Liver (tissue), 9 donors: Measurements from ENCODE around the gene LIPC. TPM values are rescaled to one million over a fixed set of nuclear protein-coding genes. Genes with fewer than 3 reads are reported as not detected.
A peak's percentile ranks its signal among the peaks of the same experiment; 100 is the strongest.

Experiments
- DNase-seq: peaks from one replicate; pipeline ENCODE4 v3.0.0-alpha.2; 2017; ENCODE audit warnings: low spot score
- H3K27ac ChIP-seq, 2 donors: one replicate each; pipeline ENCODE4 v1.7.0; 2013; ENCODE audit warnings: inconsistent platforms in 2 of 2, low read length in 2 of 2, control low read depth in 1 of 2, low read depth in 1 of 2, mild to moderate bottlenecking in 1 of 2
- H3K27me3 ChIP-seq, 4 donors: one replicate each; pipeline versions ENCODE4 v1.6.1 to v1.7.0; 2013; ENCODE audit warnings: low read length in 3 of 4, inconsistent platforms in 1 of 4, mild to moderate bottlenecking in 1 of 4, moderate library complexity in 1 of 4; ENCODE audit not compliant: control insufficient read depth in 4 of 4, insufficient read depth in 4 of 4
- H3K36me3 ChIP-seq, 4 donors: one replicate each; pipeline versions ENCODE4 v1.6.1 to v1.7.0; 2013; ENCODE audit warnings: low read length in 3 of 4, mild to moderate bottlenecking in 3 of 4, low read depth in 1 of 4, moderate library complexity in 1 of 4; ENCODE audit not compliant: control insufficient read depth in 4 of 4, insufficient read depth in 3 of 4
- H3K4me1 ChIP-seq, 4 donors: one replicate each; pipeline versions ENCODE4 v1.6.1 to v1.7.0; 2013; ENCODE audit warnings: low read length in 3 of 4, mild to moderate bottlenecking in 3 of 4, moderate library complexity in 1 of 4; ENCODE audit not compliant: control insufficient read depth in 4 of 4, insufficient read depth in 4 of 4
- H3K4me3 ChIP-seq, 3 donors: one replicate each; pipeline versions ENCODE4 v1.6.1 to v1.7.0; 2013; ENCODE audit warnings: low read length in 3 of 3, control low read depth in 1 of 3, low read depth in 1 of 3, mild to moderate bottlenecking in 1 of 3
- H3K9ac ChIP-seq, 2 donors: one replicate each; pipeline ENCODE4 v1.7.0; 2013; ENCODE audit warnings: low read length in 2 of 2, mild to moderate bottlenecking in 2 of 2, moderate library complexity in 2 of 2, control low read depth in 1 of 2, low read depth in 1 of 2
- H3K9me3 ChIP-seq, 4 donors: one replicate each; pipeline versions ENCODE4 v1.6.1 to v1.7.0; 2013; ENCODE audit warnings: low read length in 3 of 4; ENCODE audit not compliant: control insufficient read depth in 4 of 4
- EGR1 ChIP-seq, 2 donors: IDR thresholded peaks; 2 replicates each; pipeline ENCODE4 v1.6.1; 2016 to 2018; ENCODE audit warnings: antibody characterized with exemption in 2 of 2, low read depth in 2 of 2
- FOXA1 ChIP-seq: IDR thresholded peaks from 2 replicates; pipeline ENCODE4 v1.6.1; 2016; ENCODE audit warnings: antibody characterized with exemption
- FOXA2 ChIP-seq: IDR thresholded peaks from 2 replicates; pipeline ENCODE4 v1.6.1; 2016; ENCODE audit warnings: antibody characterized with exemption
- GABPA ChIP-seq, 2 donors: IDR thresholded peaks in 1 of 2; conservative IDR thresholded peaks in 1 of 2; 2 replicates each; pipeline ENCODE4 v1.6.1; 2016; ENCODE audit warnings: antibody characterized with exemption in 2 of 2, mild to moderate bottlenecking in 1 of 2, moderate library complexity in 1 of 2
- HNF4A ChIP-seq, 2 donors: conservative IDR thresholded peaks; 2 replicates each; pipeline ENCODE4 v1.6.1; 2016; ENCODE audit warnings: antibody characterized with exemption in 2 of 2, mild to moderate bottlenecking in 2 of 2
- HNF4G ChIP-seq: IDR thresholded peaks from 2 replicates; pipeline ENCODE4 v1.6.1; 2016; ENCODE audit warnings: antibody characterized with exemption
- JUND ChIP-seq, 2 donors: IDR thresholded peaks; 2 replicates each; pipeline ENCODE4 v1.6.1; 2016; ENCODE audit warnings: antibody characterized with exemption in 2 of 2
- NR2F2 ChIP-seq: IDR thresholded peaks from 2 replicates; pipeline ENCODE4 v1.6.1; 2016; ENCODE audit warnings: antibody characterized with exemption
- RAD21 ChIP-seq, 2 donors: IDR thresholded peaks; 2 replicates each; pipeline ENCODE4 v1.6.1; 2016; ENCODE audit warnings: antibody characterized with exemption in 2 of 2, mild to moderate bottlenecking in 2 of 2
- SP1 ChIP-seq: IDR thresholded peaks from 2 replicates; pipeline ENCODE4 v1.6.1; 2018; ENCODE audit warnings: antibody characterized with exemption, mild to moderate bottlenecking
- TAF1 ChIP-seq: conservative IDR thresholded peaks from 2 replicates; pipeline ENCODE4 v1.6.1; 2016; ENCODE audit warnings: antibody characterized with exemption, mild to moderate bottlenecking
- YY1 ChIP-seq: IDR thresholded peaks from 2 replicates; pipeline ENCODE4 v1.6.1; 2016; ENCODE audit warnings: antibody characterized with exemption, mild to moderate bottlenecking
- WGBS: extraction: QIAGEN DNeasy Blood & Tissue Kit; methylation state at CpG from one replicate; pipeline ENCODE4 v1.1.7; 2013; 5-methylcytosine and 5-hydroxymethylcytosine counted together
- polyA plus RNA-seq, 2 donors: library from polyadenylated mRNA; stranded (reverse) in 1 of 2; unstranded in 1 of 2; fragments of 200-250 nt in 1 of 2; fragments of >200 nt in 1 of 2; fragmentation: Nextera tagmentation in 1 of 2; extraction: Ambion mirVana in 1 of 2; gene quantifications; one replicate each; pipeline versions ENCODE4 v1.2.1 to v1.2.3, GENCODE V29; 2013 to 2015
- total RNA-seq, 2 donors: library from RNA; depleted of rRNA; stranded (reverse); fragments of >200 nt; gene quantifications; one replicate each; pipeline ENCODE4 v1.2.3, GENCODE V29; 2014
- TF ChIP-seq, protein P1 (sequence below): IDR thresholded peaks from 2 replicates; pipeline ENCODE4 v1.6.1; 2016; ENCODE audit warnings: antibody characterized with exemption, mild to moderate bottlenecking
- TF ChIP-seq, protein P2 (sequence below): IDR thresholded peaks from 2 replicates; pipeline ENCODE4 v1.6.1; 2016; ENCODE audit warnings: antibody characterized with exemption
- TF ChIP-seq, protein P3 (sequence below): IDR thresholded peaks from 2 replicates; pipeline ENCODE4 v1.6.1; 2016; ENCODE audit warnings: antibody characterized with exemption
- TF ChIP-seq, protein P4 (sequence below): IDR thresholded peaks from 2 replicates; pipeline ENCODE4 v1.6.1; 2016; ENCODE audit warnings: antibody characterized with exemption
- TF ChIP-seq, protein P5 (sequence below): fragments of 150-350 bp; IDR thresholded peaks from 2 replicates; pipeline ENCODE4 v1.5.1; 2017; ENCODE audit warnings: improper control_type of control experiment, low read depth, low read length; ENCODE audit not compliant: missing input control
- donor health status: healthy.
- donor health status: healthy.
- donor health status: healthy.
- donor health status: healthy.
- donor health status: healthy.

LIPC gene
- total and polyA plus RNA-seq, 4 donors = 60.1 to 268 (median 131) TPM

DNA sequence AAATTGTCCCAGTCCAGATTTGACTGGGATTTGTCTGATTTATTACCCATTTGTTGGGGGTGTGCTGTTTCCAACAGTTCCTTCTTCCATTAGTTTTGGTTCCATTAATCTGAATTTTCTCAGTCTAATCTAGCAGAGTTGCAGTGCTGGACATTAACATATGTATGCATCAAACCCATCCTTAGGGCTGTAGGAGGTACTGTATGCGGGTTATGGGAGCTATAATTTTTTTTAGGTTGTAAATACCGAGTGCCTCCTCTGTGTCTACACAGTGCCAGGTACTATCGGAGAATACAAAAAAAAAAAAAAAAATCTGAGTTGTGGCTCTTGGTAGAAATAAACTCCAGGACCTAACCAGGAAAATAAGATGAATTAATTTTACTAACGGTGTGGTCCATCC is 133.8 kb downstream of the LIPC start (continued):
- no peak for TF ChIP-seq NR2F2

DNA sequence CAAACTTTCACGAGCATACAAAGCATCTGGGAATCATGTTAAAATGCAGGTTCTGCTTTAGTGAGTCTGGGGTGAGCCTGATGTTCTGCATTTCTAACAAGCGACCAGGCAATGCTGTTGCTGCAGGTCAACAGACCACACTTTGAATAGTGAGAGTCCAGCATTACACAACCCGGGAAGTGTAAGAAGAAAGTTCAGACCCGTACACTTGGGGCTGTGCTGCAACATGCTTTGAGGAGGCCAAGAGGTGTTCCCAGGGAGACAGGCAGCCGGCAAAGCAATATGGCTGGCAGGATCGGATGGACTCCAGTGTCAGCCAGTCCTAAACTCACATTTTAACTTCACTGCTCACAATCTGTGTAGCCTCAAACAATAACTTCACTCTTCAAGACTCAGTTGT is 134.2 kb downstream of the LIPC start:
- H3K36me3 ChIP-seq = peaks cover 1 to 13% (median 10%) of the 10 kb centered on the region in 4 donors
- H3K4me1 ChIP-seq = no peaks in the 10 kb centered on the region
- no peak overlapping the region for H3K4me3 ChIP-seq
- H3K9ac ChIP-seq = no peak overlapping the region
- no peaks in the 10 kb centered on the region for H3K9me3 ChIP-seq
- WGBS = 87% methylated on average over 6 of the region's 6 CpGs
- DNase-seq = no peak
- no peaks in the 10 kb centered on the region for H3K27me3 ChIP-seq
- no peak overlapping the region for H3K27ac ChIP-seq
- TF ChIP-seq FOXA1 (no peak), EGR1 (IDR thresholded peaks at IDR 0.05; ENCODE audit: low read depth in 2 of 2) (no peak), FOXA2 (no peak), SP1 (no peak), JUND (IDR thresholded peaks at IDR 0.05) (no peak)
- TF ChIP-seq, protein P1, sequence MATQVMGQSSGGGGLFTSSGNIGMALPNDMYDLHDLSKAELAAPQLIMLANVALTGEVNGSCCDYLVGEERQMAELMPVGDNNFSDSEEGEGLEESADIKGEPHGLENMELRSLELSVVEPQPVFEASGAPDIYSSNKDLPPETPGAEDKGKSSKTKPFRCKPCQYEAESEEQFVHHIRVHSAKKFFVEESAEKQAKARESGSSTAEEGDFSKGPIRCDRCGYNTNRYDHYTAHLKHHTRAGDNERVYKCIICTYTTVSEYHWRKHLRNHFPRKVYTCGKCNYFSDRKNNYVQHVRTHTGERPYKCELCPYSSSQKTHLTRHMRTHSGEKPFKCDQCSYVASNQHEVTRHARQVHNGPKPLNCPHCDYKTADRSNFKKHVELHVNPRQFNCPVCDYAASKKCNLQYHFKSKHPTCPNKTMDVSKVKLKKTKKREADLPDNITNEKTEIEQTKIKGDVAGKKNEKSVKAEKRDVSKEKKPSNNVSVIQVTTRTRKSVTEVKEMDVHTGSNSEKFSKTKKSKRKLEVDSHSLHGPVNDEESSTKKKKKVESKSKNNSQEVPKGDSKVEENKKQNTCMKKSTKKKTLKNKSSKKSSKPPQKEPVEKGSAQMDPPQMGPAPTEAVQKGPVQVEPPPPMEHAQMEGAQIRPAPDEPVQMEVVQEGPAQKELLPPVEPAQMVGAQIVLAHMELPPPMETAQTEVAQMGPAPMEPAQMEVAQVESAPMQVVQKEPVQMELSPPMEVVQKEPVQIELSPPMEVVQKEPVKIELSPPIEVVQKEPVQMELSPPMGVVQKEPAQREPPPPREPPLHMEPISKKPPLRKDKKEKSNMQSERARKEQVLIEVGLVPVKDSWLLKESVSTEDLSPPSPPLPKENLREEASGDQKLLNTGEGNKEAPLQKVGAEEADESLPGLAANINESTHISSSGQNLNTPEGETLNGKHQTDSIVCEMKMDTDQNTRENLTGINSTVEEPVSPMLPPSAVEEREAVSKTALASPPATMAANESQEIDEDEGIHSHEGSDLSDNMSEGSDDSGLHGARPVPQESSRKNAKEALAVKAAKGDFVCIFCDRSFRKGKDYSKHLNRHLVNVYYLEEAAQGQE = no peak
- TF ChIP-seq, protein P2, sequence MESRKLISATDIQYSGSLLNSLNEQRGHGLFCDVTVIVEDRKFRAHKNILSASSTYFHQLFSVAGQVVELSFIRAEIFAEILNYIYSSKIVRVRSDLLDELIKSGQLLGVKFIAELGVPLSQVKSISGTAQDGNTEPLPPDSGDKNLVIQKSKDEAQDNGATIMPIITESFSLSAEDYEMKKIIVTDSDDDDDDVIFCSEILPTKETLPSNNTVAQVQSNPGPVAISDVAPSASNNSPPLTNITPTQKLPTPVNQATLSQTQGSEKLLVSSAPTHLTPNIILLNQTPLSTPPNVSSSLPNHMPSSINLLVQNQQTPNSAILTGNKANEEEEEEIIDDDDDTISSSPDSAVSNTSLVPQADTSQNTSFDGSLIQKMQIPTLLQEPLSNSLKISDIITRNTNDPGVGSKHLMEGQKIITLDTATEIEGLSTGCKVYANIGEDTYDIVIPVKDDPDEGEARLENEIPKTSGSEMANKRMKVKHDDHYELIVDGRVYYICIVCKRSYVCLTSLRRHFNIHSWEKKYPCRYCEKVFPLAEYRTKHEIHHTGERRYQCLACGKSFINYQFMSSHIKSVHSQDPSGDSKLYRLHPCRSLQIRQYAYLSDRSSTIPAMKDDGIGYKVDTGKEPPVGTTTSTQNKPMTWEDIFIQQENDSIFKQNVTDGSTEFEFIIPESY = no peak

DNA sequence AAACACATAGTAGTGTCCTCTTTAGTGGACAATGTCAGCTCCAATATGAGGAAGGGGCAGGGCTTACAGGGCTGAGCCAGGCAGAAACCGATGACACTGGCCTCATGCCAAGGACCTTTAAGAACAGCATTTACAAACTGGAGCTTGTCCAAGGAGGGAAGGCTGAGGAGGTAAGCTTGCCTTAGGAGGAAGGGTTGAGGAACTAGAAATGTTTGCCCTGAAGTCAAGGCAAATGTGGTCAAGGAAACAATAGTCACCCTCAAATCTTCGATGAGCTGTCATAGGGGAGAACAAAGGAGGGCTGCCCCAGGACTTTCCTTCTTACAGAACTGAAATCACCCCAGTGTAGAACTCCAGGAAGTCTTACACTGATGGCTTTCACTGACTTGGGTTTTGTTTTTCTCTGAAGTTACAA is 136.4 kb downstream of the LIPC start:
- peaks cover 1 to 13% (median 5%) of the 10 kb centered on the region in 4 donors for H3K36me3 ChIP-seq
- H3K27me3 ChIP-seq = no peaks in the 10 kb centered on the region
- no peak overlapping the region for H3K9ac ChIP-seq
- no peaks in the 10 kb centered on the region for H3K9me3 ChIP-seq
- no peak overlapping the region for H3K4me3 ChIP-seq
- H3K4me1 ChIP-seq = peaks cover 0 to 3% (median 0%) of the 10 kb centered on the region in 4 donors
- TF ChIP-seq, protein P3, sequence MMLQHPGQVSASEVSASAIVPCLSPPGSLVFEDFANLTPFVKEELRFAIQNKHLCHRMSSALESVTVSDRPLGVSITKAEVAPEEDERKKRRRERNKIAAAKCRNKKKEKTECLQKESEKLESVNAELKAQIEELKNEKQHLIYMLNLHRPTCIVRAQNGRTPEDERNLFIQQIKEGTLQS = no peak
- TF ChIP-seq SP1 (no peak), GABPA (IDR thresholded peaks at IDR 0.05 in 1 of 2, conservative IDR thresholded peaks at IDR 0.05 in 1 of 2) (no peak), FOXA1 (no peak), FOXA2 (no peak), YY1 (no peak), RAD21 (IDR thresholded peaks at IDR 0.05) (no peak), JUND (IDR thresholded peaks at IDR 0.05) (no peak), TAF1 (no peak), HNF4A (conservative IDR thresholded peaks at IDR 0.05) (no peak), EGR1 (IDR thresholded peaks at IDR 0.05; ENCODE audit: low read depth in 2 of 2) (no peak), NR2F2 (no peak), HNF4G (no peak)
- TF ChIP-seq, protein P4, sequence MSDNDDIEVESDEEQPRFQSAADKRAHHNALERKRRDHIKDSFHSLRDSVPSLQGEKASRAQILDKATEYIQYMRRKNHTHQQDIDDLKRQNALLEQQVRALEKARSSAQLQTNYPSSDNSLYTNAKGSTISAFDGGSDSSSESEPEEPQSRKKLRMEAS = no peak
- TF ChIP-seq, protein P5, sequence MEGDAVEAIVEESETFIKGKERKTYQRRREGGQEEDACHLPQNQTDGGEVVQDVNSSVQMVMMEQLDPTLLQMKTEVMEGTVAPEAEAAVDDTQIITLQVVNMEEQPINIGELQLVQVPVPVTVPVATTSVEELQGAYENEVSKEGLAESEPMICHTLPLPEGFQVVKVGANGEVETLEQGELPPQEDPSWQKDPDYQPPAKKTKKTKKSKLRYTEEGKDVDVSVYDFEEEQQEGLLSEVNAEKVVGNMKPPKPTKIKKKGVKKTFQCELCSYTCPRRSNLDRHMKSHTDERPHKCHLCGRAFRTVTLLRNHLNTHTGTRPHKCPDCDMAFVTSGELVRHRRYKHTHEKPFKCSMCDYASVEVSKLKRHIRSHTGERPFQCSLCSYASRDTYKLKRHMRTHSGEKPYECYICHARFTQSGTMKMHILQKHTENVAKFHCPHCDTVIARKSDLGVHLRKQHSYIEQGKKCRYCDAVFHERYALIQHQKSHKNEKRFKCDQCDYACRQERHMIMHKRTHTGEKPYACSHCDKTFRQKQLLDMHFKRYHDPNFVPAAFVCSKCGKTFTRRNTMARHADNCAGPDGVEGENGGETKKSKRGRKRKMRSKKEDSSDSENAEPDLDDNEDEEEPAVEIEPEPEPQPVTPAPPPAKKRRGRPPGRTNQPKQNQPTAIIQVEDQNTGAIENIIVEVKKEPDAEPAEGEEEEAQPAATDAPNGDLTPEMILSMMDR = no peak
- TF ChIP-seq, protein P2 = no peak
- DNase-seq = no peak
- 41% methylated on average over 2 of the region's 2 CpGs for WGBS
- H3K27ac ChIP-seq = peak overlapping the region in 1 of 2 donors; percentile 15
